ENCODE results near the gene PARD3B.

DNA sequence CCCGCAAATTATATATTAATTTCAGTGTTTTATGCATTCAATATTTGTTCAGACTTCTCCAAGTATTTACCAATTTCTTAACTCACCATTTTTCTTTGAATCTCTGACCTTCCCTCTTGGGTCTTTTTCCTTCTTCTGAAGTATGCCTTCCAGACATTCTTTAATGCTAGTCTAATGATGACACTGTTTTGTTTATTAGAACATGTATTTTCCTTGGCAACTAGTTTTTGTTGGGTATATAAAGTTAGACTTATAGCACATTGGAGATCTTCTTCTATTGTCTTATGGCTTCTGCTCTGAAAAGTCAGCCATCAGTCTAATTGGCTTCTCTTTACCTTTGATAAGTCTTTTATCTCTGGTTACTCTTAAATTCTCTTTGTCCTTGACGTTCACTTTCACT, 713.8 kb downstream of the PARD3B start:
- TF ChIP-seq, protein P1, sequence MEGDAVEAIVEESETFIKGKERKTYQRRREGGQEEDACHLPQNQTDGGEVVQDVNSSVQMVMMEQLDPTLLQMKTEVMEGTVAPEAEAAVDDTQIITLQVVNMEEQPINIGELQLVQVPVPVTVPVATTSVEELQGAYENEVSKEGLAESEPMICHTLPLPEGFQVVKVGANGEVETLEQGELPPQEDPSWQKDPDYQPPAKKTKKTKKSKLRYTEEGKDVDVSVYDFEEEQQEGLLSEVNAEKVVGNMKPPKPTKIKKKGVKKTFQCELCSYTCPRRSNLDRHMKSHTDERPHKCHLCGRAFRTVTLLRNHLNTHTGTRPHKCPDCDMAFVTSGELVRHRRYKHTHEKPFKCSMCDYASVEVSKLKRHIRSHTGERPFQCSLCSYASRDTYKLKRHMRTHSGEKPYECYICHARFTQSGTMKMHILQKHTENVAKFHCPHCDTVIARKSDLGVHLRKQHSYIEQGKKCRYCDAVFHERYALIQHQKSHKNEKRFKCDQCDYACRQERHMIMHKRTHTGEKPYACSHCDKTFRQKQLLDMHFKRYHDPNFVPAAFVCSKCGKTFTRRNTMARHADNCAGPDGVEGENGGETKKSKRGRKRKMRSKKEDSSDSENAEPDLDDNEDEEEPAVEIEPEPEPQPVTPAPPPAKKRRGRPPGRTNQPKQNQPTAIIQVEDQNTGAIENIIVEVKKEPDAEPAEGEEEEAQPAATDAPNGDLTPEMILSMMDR (IDR thresholded peaks at IDR 0.05): no peak
- no peak for TF ChIP-seq EP300 (IDR thresholded peaks at IDR 0.05)

All from stomach (tissue), 4 donors.